Gastroesophageal sphincter (tissue), 4 donors: ENCODE measurements around the gene NT5M. TPM values are rescaled to one million over a fixed set of nuclear protein-coding genes. Genes with fewer than 3 reads are reported as not detected.

ENCODE experiments used
- ATAC-seq: fragments of 150-250 bp; one replicate; pipeline ENCODE4 v1.9.1; 2016; ENCODE audit warnings: mild to moderate bottlenecking, moderate library complexity
- H3K27ac ChIP-seq, 4 donors: fragments of 200-600 bp; sonication (generic) in 3 of 4; 1 replicate in 3 of 4; 2 replicates in 1 of 4; pipeline ENCODE4 v1.5.1; 2016 to 2019
- H3K27me3 ChIP-seq: fragments of 200-600 bp; sonication (generic); one replicate; pipeline ENCODE4 v1.5.1; 2019
- H3K36me3 ChIP-seq, 2 donors: fragments of 200-600 bp; sonication (generic); one replicate each; pipeline ENCODE4 v1.5.1; 2019; ENCODE audit warnings: control low read depth in 1 of 2
- H3K4me1 ChIP-seq, 3 donors: fragments of 200-600 bp; sonication (generic); 1 replicate in 2 of 3; 2 replicates in 1 of 3; pipeline ENCODE4 v1.5.1; 2016 to 2019; ENCODE audit warnings: control low read depth in 2 of 3
- H3K4me3 ChIP-seq, 2 donors: fragments of 200-600 bp; sonication (generic); one replicate each; pipeline ENCODE4 v1.5.1; 2019; ENCODE audit warnings: mild to moderate bottlenecking in 1 of 2, moderate library complexity in 1 of 2
- H3K9me3 ChIP-seq, 3 donors: fragments of 200-600 bp; sonication (generic); one replicate each; pipeline ENCODE4 v1.5.1; 2017 to 2019; ENCODE audit warnings: control low read depth in 2 of 3
- CTCF ChIP-seq, 4 experiments: fragments of 200-600 bp in 2 of 4; fragments of 450-650 bp in 2 of 4; sonication (generic) in 1 of 4; IDR thresholded peaks; one replicate each; pipeline ENCODE4 v1.5.1; 2017 to 2019; ENCODE audit warnings: antibody characterized with exemption in 4 of 4, mild to moderate bottlenecking in 2 of 4, moderate library complexity in 2 of 4
- EP300 ChIP-seq: sonication (generic); formaldehyde crosslinking; IDR thresholded peaks from one replicate; pipeline ENCODE4 v1.6.1; 2017; ENCODE audit warnings: antibody characterized with exemption, mild to moderate bottlenecking
- POLR2A ChIP-seq, 2 donors: fragments of 450-650 bp; IDR thresholded peaks; one replicate each; pipeline ENCODE4 v1.6.1; 2017; ENCODE audit warnings: antibody characterized with exemption in 2 of 2, mild to moderate bottlenecking in 2 of 2, moderate library complexity in 1 of 2
- POLR2AphosphoS5 ChIP-seq: sonication (generic); formaldehyde crosslinking; IDR thresholded peaks from one replicate; pipeline ENCODE4 v1.6.1; 2017; ENCODE audit warnings: antibody characterized with exemption
- WGBS, 2 donors: methylation state at CpG; one replicate each; pipeline ENCODE4 v1.1.5; 2018; ENCODE audit warnings: low coverage in 1 of 2; 5-methylcytosine and 5-hydroxymethylcytosine counted together
- total RNA-seq, 4 donors: library from RNA; depleted of rRNA; stranded (reverse); fragments of >200 nt; gene quantifications; one replicate each; pipeline ENCODE4 v1.1.0, GENCODE V29; 2016

The NT5M gene
- total RNA-seq, 4 donors from 2014 or later = 2.3 to 9.0 (median 4.5) TPM

GRCh38 chr17:17321356-17322025 is 18.3 kb downstream of the NT5M start:
- Histone ChIP-seq H3K27ac (no peak overlapping the region), H3K4me3 (no peak overlapping the region), H3K9me3 (no peaks in the 10 kb centered on the region), H3K27me3 (no peaks in the 10 kb centered on the region), H3K4me1 (no peaks in the 10 kb centered on the region), H3K36me3 (peaks cover 0 to 39% of the 10 kb centered on the region in 2 donors)
- 86 to 87% methylated on average over 4 to 10 of the region's 11 CpGs for WGBS, 2 donors
- no peak for TF ChIP-seq CTCF (IDR thresholded peaks at IDR 0.05)
- TF ChIP-seq POLR2AphosphoS5 = no peak
- TF ChIP-seq EP300 = no peak
- no peak for TF ChIP-seq POLR2A (IDR thresholded peaks at IDR 0.05)
- ATAC-seq = no peak

- H3K9me3 ChIP-seq = no peaks in the 10 kb centered on the region
- TF ChIP-seq POLR2A (IDR thresholded peaks at IDR 0.05) = no peak
- TF ChIP-seq POLR2AphosphoS5 = no peak
- no peaks in the 10 kb centered on the region for H3K27me3 ChIP-seq
- no peaks in the 10 kb centered on the region for H3K4me1 ChIP-seq
- ATAC-seq = no peak
- WGBS, 2 donors = 96% methylated on average over 4 of the region's 21 CpGs; no CpG with 5 or more reads in 1 of the 2 donors
- no peak overlapping the region for H3K4me3 ChIP-seq
- H3K36me3 ChIP-seq = peaks cover 0 to 44% of the 10 kb centered on the region in 2 donors
- H3K27ac ChIP-seq = no peak overlapping the region
Measured at GRCh38 chr17:17322516-17323510, 19.6 kb downstream of the NT5M start.

- H3K36me3 ChIP-seq = peaks cover 0 to 52% of the 10 kb centered on the region in 2 donors
- WGBS, 2 donors = 93% methylated on average over 3 of the region's 8 CpGs; no CpG with 5 or more reads in 1 of the 2 donors
- no peak overlapping the region for H3K27ac ChIP-seq
- TF ChIP-seq POLR2AphosphoS5 (no peak), POLR2A (IDR thresholded peaks at IDR 0.05) (no peak), EP300 (no peak), CTCF (IDR thresholded peaks at IDR 0.05) (no peak)
- no peak overlapping the region for H3K4me3 ChIP-seq
- H3K9me3 ChIP-seq = no peaks in the 10 kb centered on the region
- no peak for ATAC-seq
- no peaks in the 10 kb centered on the region for H3K27me3 ChIP-seq
- no peaks in the 10 kb centered on the region for H3K4me1 ChIP-seq
Measured at GRCh38 chr17:17324616-17325015, 21.4 kb downstream of the NT5M start.

- Histone ChIP-seq H3K27me3 (no peaks in the 10 kb centered on the region), H3K36me3 (peaks cover 0 to 52% of the 10 kb centered on the region in 2 donors), H3K4me1 (no peaks in the 10 kb centered on the region), H3K4me3 (no peak overlapping the region), H3K9me3 (no peaks in the 10 kb centered on the region), H3K27ac (no peak overlapping the region)
- 81 to 95% methylated on average over 3 to 4 of the region's 10 CpGs for WGBS, 2 donors
- ATAC-seq = no peak
- no peak for TF ChIP-seq POLR2A (IDR thresholded peaks at IDR 0.05)
- no peak for TF ChIP-seq POLR2AphosphoS5
- no peak for TF ChIP-seq EP300
- no peak for TF ChIP-seq CTCF (IDR thresholded peaks at IDR 0.05)
Measured at GRCh38 chr17:17325228-17325627, 22.1 kb downstream of the NT5M start.

- Histone ChIP-seq H3K4me3 (no peak overlapping the region), H3K4me1 (no peaks in the 10 kb centered on the region), H3K9me3 (no peaks in the 10 kb centered on the region), H3K27ac (no peak overlapping the region), H3K27me3 (no peaks in the 10 kb centered on the region), H3K36me3 (peaks cover 0 to 52% of the 10 kb centered on the region in 2 donors)
- WGBS, 2 donors = 93% methylated on average over 7 of the region's 9 CpGs; no CpG with 5 or more reads in 1 of the 2 donors
- ATAC-seq = no peak
- no peak for TF ChIP-seq CTCF (IDR thresholded peaks at IDR 0.05)
- no peak for TF ChIP-seq POLR2A (IDR thresholded peaks at IDR 0.05)
- TF ChIP-seq EP300 = no peak
- no peak for TF ChIP-seq POLR2AphosphoS5
Measured at GRCh38 chr17:17325816-17326215, 22.6 kb downstream of the NT5M start.
